ENCODE data around the gene NOP16. TPM values are rescaled to one million over a fixed set of nuclear protein-coding genes. Genes with fewer than 3 reads are reported as not detected.
A peak's percentile ranks its signal among the peaks of the same experiment; 100 is the strongest.

NOP16 gene
- total RNA-seq, 1 donor from 2014 or later: 9.9 TPM

DNA sequence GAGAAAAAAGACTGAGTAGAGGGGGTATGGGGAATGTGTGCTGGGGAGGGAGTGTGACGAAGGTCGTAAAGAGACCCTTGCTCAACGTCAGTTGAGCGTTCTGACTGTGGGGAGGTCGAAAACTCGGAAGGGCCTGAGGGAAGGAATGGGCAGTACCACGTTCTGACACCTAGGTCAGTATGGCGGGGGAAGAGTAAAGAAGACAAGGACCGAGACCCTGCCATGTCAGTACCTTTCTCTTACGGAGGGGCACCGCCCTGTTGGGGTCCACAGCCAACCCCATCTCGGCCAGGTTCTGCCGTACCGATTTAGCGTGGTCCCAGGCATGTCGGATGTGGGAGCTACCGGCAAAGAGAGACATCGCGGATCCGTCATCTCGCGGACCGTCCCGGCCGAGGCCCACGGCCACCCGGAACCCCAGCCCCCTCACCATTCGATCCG, 375 bp downstream of the NOP16 start:
- Histone ChIP-seq H3K9ac (ENCODE audit: low read depth in 1 of 3, low read length in 3 of 3) (peak overlapping the region; percentile 84 to 97 (median 95)), H3K36me3 (ENCODE audit: control insufficient read depth in 3 of 3, insufficient read depth in 3 of 3, low read length in 3 of 3) (peaks cover 44 to 51% (median 50%) of the 10 kb centered on the region in 3 donors), H3K9me3 (ENCODE audit: control insufficient read depth in 3 of 3, low read length in 3 of 3) (no peaks in the 10 kb centered on the region), H3K4me3 (ENCODE audit: low read length in 3 of 3) (peak overlapping the region; percentile 90 to 99 (median 92)), H3K27me3 (ENCODE audit: control insufficient read depth in 3 of 3, insufficient read depth in 3 of 3, low read length in 3 of 3) (no peaks in the 10 kb centered on the region), H3K4me1 (ENCODE audit: control insufficient read depth in 3 of 3, insufficient read depth in 3 of 3, low read length in 3 of 3) (peaks cover 25 to 50% (median 37%) of the 10 kb centered on the region in 3 donors), H3K27ac (ENCODE audit: low read depth, low read length) (peak overlapping the region; percentile 98)

DNA sequence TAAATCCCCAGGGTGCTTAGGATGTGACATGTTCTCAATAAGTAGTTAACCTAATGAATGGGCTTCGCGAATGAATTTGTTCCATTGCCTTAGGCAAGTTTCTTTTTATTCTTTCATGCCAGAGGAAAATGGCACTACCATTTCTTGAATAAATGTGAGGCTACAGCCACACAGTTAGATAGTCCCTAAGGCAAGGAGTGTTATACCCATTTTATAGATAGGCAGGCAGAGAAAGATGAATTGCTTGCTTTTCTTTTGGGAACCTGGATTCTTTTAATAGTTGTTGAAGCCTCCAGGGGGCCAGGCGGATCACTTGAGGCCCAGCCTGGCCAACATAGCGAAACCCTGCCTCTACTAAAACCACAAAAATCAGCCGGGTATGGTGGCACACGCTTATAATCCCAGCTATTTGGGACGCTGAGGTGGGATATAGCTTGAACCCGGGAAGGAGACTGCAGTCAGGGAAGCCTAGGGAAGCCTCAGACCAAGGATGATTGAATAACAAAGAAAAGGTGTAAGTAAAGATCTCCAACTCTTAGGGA, 943 bp downstream of the NOP16 start:
- peak overlapping the region; percentile 90 to 99 (median 92) for H3K4me3 ChIP-seq (ENCODE audit: low read length in 3 of 3)
- H3K9me3 ChIP-seq (ENCODE audit: control insufficient read depth in 3 of 3, low read length in 3 of 3): no peaks in the 10 kb centered on the region
- H3K27ac ChIP-seq (ENCODE audit: low read depth, low read length): peak overlapping the region; percentile 98
- H3K36me3 ChIP-seq (ENCODE audit: control insufficient read depth in 3 of 3, insufficient read depth in 3 of 3, low read length in 3 of 3): peaks cover 39 to 50% (median 46%) of the 10 kb centered on the region in 3 donors
- peaks cover 27 to 56% (median 41%) of the 10 kb centered on the region in 3 donors for H3K4me1 ChIP-seq (ENCODE audit: control insufficient read depth in 3 of 3, insufficient read depth in 3 of 3, low read length in 3 of 3)
- H3K27me3 ChIP-seq (ENCODE audit: control insufficient read depth in 3 of 3, insufficient read depth in 3 of 3, low read length in 3 of 3): no peaks in the 10 kb centered on the region
- H3K9ac ChIP-seq (ENCODE audit: low read depth in 1 of 3, low read length in 3 of 3): peak overlapping the region; percentile 84 to 97 (median 95)

DNA sequence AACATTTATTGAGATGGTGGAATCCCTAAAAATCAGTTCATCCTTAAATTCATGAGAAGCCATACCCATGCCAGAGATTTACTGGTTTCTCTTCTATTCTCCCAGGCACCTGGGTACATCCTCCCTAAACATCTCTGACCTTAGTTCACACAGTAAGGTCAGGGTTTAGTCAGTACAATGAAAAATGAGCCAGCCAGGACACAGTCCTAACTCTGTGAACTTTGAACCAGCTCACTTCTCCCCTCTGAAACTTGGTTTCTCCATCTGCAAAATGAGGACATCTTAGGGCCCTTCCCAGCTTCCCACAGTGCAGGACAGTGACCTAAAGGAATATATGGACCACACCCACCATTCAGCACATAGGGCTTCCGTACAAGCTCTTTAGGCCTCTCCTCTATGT, 1.9 kb downstream of the NOP16 start:
- no peaks in the 10 kb centered on the region for H3K27me3 ChIP-seq (ENCODE audit: control insufficient read depth in 3 of 3, insufficient read depth in 3 of 3, low read length in 3 of 3)
- H3K27ac ChIP-seq (ENCODE audit: low read depth, low read length): no peak overlapping the region
- no peaks in the 10 kb centered on the region for H3K9me3 ChIP-seq (ENCODE audit: control insufficient read depth in 3 of 3, low read length in 3 of 3)
- peaks cover 34 to 48% (median 42%) of the 10 kb centered on the region in 3 donors for H3K36me3 ChIP-seq (ENCODE audit: control insufficient read depth in 3 of 3, insufficient read depth in 3 of 3, low read length in 3 of 3)
- H3K9ac ChIP-seq (ENCODE audit: low read depth in 1 of 3, low read length in 3 of 3): peak overlapping the region in 1 of 3 donors; percentile 16
- H3K4me3 ChIP-seq (ENCODE audit: low read length in 3 of 3): no peak overlapping the region
- peaks cover 36 to 65% (median 50%) of the 10 kb centered on the region in 3 donors for H3K4me1 ChIP-seq (ENCODE audit: control insufficient read depth in 3 of 3, insufficient read depth in 3 of 3, low read length in 3 of 3)

DNA sequence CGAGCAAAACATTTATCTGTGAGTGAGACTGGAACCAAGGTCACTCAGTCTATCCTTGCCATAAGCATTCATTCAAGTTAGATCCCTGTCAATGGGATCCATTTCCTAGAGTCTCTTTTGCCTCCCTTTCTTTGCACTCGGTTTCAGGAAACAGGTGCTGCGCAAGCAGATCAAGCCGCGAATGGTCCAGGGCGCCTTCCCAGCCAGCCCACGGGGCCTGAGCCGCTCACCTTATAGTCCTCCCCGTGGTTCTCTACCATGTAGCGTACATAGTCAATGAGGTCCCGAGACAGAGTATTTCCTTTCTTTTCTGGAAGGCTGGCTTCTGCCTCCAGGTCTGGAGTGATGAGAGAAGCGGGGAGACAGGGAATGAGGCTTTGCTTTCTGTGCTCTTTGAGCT, 3.4 kb downstream of the NOP16 start:
- no peaks in the 10 kb centered on the region for H3K27me3 ChIP-seq (ENCODE audit: control insufficient read depth in 3 of 3, insufficient read depth in 3 of 3, low read length in 3 of 3)
- H3K4me3 ChIP-seq (ENCODE audit: low read length in 3 of 3): no peak overlapping the region
- peaks cover 26 to 36% (median 32%) of the 10 kb centered on the region in 3 donors for H3K36me3 ChIP-seq (ENCODE audit: control insufficient read depth in 3 of 3, insufficient read depth in 3 of 3, low read length in 3 of 3)
- H3K9ac ChIP-seq (ENCODE audit: low read depth in 1 of 3, low read length in 3 of 3): no peak overlapping the region
- H3K9me3 ChIP-seq (ENCODE audit: control insufficient read depth in 3 of 3, low read length in 3 of 3): no peaks in the 10 kb centered on the region
- H3K4me1 ChIP-seq (ENCODE audit: control insufficient read depth in 3 of 3, insufficient read depth in 3 of 3, low read length in 3 of 3): peaks cover 36 to 65% (median 51%) of the 10 kb centered on the region in 3 donors
- H3K27ac ChIP-seq (ENCODE audit: low read depth, low read length): no peak overlapping the region

DNA sequence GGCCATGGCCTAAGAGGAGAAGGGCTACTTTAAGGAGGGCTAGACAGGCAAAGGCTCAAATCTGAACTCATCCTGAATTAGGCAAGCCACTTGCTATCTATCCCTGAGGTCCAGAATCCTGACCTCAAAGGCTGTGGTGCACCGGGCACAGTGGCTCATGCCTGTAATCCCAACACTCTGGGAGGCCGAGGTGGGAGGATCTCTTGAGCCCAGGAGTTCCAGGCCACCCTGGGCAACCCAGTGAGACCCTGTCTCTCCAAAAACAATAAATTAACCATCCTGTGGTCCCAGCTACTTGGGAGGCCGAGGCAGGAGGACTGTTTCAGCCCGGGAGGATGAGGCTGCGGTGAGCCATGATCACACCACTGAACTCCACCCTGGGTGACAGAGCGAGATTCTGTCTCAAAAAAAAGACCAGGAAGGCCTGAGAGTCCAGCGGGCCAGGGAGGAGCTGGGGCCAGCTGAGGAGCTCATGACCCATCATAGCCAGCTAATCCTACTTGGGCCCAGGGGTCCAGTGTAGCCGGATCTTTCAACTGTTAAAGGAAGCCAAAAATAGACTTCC, 4.0 kb downstream of the NOP16 start:
- Histone ChIP-seq H3K27me3 (ENCODE audit: control insufficient read depth in 3 of 3, insufficient read depth in 3 of 3, low read length in 3 of 3) (no peaks in the 10 kb centered on the region), H3K9ac (ENCODE audit: low read depth in 1 of 3, low read length in 3 of 3) (no peak overlapping the region), H3K4me3 (ENCODE audit: low read length in 3 of 3) (no peak overlapping the region), H3K36me3 (ENCODE audit: control insufficient read depth in 3 of 3, insufficient read depth in 3 of 3, low read length in 3 of 3) (peaks cover 26 to 36% (median 32%) of the 10 kb centered on the region in 3 donors), H3K4me1 (ENCODE audit: control insufficient read depth in 3 of 3, insufficient read depth in 3 of 3, low read length in 3 of 3) (peaks cover 33 to 60% (median 47%) of the 10 kb centered on the region in 3 donors), H3K9me3 (ENCODE audit: control insufficient read depth in 3 of 3, low read length in 3 of 3) (no peaks in the 10 kb centered on the region), H3K27ac (ENCODE audit: low read depth, low read length) (no peak overlapping the region)

DNA sequence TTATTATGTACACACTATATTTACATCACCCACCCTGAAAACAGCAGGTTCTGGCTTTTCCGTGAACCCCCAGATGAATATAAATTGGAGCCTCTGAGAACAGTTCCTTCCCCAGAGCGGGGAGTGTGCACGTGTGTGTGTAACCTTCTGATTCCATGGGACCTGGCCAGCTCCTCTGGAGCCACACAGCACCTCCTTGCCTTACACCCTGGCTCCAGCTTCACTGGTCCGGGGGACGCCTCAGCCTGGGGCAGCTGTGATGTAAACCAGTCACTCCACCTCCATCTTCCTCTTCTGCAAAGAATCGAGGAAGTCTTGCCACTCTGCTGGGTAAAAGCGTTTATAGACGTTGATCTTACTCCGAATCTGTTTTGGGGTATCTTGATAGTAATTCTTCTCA, 4.4 kb downstream of the NOP16 start:
- no peak overlapping the region for H3K9ac ChIP-seq (ENCODE audit: low read depth in 1 of 3, low read length in 3 of 3)
- no peaks in the 10 kb centered on the region for H3K27me3 ChIP-seq (ENCODE audit: control insufficient read depth in 3 of 3, insufficient read depth in 3 of 3, low read length in 3 of 3)
- no peaks in the 10 kb centered on the region for H3K9me3 ChIP-seq (ENCODE audit: control insufficient read depth in 3 of 3, low read length in 3 of 3)
- H3K27ac ChIP-seq (ENCODE audit: low read depth, low read length): peak overlapping the region; percentile 62
- H3K36me3 ChIP-seq (ENCODE audit: control insufficient read depth in 3 of 3, insufficient read depth in 3 of 3, low read length in 3 of 3): peaks cover 26 to 36% (median 32%) of the 10 kb centered on the region in 3 donors
- H3K4me1 ChIP-seq (ENCODE audit: control insufficient read depth in 3 of 3, insufficient read depth in 3 of 3, low read length in 3 of 3): peaks cover 30 to 55% (median 43%) of the 10 kb centered on the region in 3 donors
- H3K4me3 ChIP-seq (ENCODE audit: low read length in 3 of 3): no peak overlapping the region

DNA sequence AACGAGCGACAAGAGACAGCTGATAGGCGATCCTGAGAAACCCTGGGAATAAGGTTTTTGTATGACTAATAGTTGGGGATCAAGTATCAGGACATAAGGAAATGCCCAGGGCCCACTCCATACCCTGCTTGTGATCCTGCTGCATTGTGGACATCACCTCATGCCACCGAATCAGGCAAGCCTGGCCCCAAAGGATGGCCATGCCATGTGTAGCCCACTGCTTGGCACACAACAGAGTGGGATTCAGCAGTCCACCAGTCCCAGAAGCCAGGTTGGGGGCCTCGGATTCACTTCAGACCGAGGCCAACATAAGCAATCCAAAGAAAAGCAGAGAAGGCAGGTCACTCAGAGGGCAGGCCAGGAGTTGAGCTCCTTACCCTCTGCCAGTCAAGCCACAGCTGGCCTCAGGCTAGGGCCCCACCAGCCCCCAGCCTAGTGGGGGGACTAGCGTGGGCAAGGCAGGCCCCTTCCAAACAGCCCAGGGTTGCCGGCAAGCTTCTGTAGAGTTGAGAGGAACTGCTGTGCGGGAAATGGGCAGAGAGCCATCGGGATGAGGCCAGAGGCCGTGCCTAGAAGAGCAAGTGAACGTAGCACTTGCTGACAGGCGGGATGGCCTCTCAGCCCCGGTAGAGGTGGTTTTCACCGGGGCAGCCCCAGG, 5.0 kb downstream of the NOP16 start:
- peaks cover 30 to 55% (median 43%) of the 10 kb centered on the region in 3 donors for H3K4me1 ChIP-seq (ENCODE audit: control insufficient read depth in 3 of 3, insufficient read depth in 3 of 3, low read length in 3 of 3)
- H3K36me3 ChIP-seq (ENCODE audit: control insufficient read depth in 3 of 3, insufficient read depth in 3 of 3, low read length in 3 of 3): peaks cover 26 to 36% (median 32%) of the 10 kb centered on the region in 3 donors
- peak overlapping the region in 1 of 3 donors; percentile 39 for H3K9ac ChIP-seq (ENCODE audit: low read depth in 1 of 3, low read length in 3 of 3)
- no peak overlapping the region for H3K4me3 ChIP-seq (ENCODE audit: low read length in 3 of 3)
- peak overlapping the region; percentile 62 for H3K27ac ChIP-seq (ENCODE audit: low read depth, low read length)
- H3K27me3 ChIP-seq (ENCODE audit: control insufficient read depth in 3 of 3, insufficient read depth in 3 of 3, low read length in 3 of 3): no peaks in the 10 kb centered on the region
- H3K9me3 ChIP-seq (ENCODE audit: control insufficient read depth in 3 of 3, low read length in 3 of 3): no peaks in the 10 kb centered on the region

DNA sequence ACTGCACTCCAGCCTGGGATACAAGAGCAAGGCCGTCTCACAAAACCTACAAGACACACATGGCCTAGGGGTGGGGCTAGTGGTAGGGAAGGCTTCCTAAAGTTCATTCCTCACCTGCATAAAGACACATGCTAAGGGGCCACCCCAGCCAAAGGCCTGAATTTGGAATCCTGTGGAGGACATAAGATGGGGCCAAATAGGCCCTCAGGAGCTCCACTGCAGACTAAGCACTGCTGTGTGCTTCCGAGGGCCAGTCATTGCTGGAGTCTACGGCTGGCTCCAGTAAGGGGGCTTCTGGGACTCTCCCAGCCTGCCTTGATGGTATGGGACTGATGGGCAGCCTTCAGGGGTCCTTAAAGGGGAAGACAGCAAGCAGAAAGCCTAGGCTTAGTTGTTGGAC, 5.7 kb downstream of the NOP16 start:
- H3K9ac ChIP-seq (ENCODE audit: low read depth in 1 of 3, low read length in 3 of 3): peak overlapping the region in 1 of 3 donors; percentile 72
- peaks cover 24 to 49% (median 40%) of the 10 kb centered on the region in 3 donors for H3K4me1 ChIP-seq (ENCODE audit: control insufficient read depth in 3 of 3, insufficient read depth in 3 of 3, low read length in 3 of 3)
- no peaks in the 10 kb centered on the region for H3K27me3 ChIP-seq (ENCODE audit: control insufficient read depth in 3 of 3, insufficient read depth in 3 of 3, low read length in 3 of 3)
- H3K27ac ChIP-seq (ENCODE audit: low read depth, low read length): peak overlapping the region; percentile 82
- H3K4me3 ChIP-seq (ENCODE audit: low read length in 3 of 3): no peak overlapping the region
- H3K36me3 ChIP-seq (ENCODE audit: control insufficient read depth in 3 of 3, insufficient read depth in 3 of 3, low read length in 3 of 3): peaks cover 26 to 35% (median 32%) of the 10 kb centered on the region in 3 donors
- H3K9me3 ChIP-seq (ENCODE audit: control insufficient read depth in 3 of 3, low read length in 3 of 3): no peaks in the 10 kb centered on the region

DNA sequence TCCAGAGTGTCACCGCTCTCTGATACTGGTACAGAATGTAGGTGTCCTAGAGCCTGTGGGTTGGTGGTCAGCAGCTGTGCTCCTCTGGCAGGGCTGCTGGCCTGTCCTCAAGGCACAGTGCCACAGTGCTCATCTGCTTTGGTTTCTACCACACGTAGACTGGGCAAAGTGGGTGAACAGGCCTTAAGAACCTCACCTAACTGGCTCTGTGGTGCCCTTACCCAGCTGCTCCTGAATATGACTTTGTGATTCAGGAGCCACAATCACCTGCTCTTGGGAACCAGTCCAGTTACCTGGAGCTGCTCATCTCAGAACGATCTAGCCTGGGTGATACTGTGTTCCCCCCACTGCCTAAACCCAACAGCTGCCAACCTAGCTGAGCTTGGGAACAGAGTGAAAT, 6.4 kb downstream of the NOP16 start:
- Histone ChIP-seq H3K27me3 (ENCODE audit: control insufficient read depth in 3 of 3, insufficient read depth in 3 of 3, low read length in 3 of 3) (no peaks in the 10 kb centered on the region), H3K4me1 (ENCODE audit: control insufficient read depth in 3 of 3, insufficient read depth in 3 of 3, low read length in 3 of 3) (peaks cover 17 to 41% (median 32%) of the 10 kb centered on the region in 3 donors), H3K27ac (ENCODE audit: low read depth, low read length) (peak overlapping the region; percentile 82), H3K36me3 (ENCODE audit: control insufficient read depth in 3 of 3, insufficient read depth in 3 of 3, low read length in 3 of 3) (peaks cover 26 to 35% (median 32%) of the 10 kb centered on the region in 3 donors), H3K4me3 (ENCODE audit: low read length in 3 of 3) (peak overlapping the region in 1 of 3 donors; percentile 41), H3K9ac (ENCODE audit: low read depth in 1 of 3, low read length in 3 of 3) (peak overlapping the region; percentile 2 to 72 (median 68)), H3K9me3 (ENCODE audit: control insufficient read depth in 3 of 3, low read length in 3 of 3) (no peaks in the 10 kb centered on the region)

DNA sequence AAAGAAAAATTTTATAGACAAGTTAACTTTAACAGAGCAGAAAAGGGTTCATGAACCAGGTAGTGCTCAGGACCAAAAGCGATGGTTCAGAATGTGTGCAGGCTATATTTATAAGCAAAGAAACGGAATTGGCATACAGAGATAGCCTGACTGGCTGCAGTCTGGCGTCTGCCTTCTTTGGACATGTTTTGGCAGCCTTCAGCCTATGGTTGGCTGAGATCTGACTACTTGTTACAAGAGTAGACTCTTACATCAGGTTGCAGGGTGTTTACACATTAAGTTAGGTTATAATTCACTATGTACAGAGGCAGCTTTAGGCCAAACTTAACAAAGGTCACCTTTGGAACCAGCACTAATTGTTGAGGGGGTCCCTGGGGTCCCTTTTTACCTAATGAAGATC, 7.0 kb downstream of the NOP16 start:
- peak overlapping the region; percentile 82 for H3K27ac ChIP-seq (ENCODE audit: low read depth, low read length)
- H3K9ac ChIP-seq (ENCODE audit: low read depth in 1 of 3, low read length in 3 of 3): peak overlapping the region; percentile 33 to 72 (median 68)
- no peaks in the 10 kb centered on the region for H3K27me3 ChIP-seq (ENCODE audit: control insufficient read depth in 3 of 3, insufficient read depth in 3 of 3, low read length in 3 of 3)
- peaks cover 17 to 36% (median 28%) of the 10 kb centered on the region in 3 donors for H3K4me1 ChIP-seq (ENCODE audit: control insufficient read depth in 3 of 3, insufficient read depth in 3 of 3, low read length in 3 of 3)
- H3K9me3 ChIP-seq (ENCODE audit: control insufficient read depth in 3 of 3, low read length in 3 of 3): no peaks in the 10 kb centered on the region
- peaks cover 26 to 35% (median 29%) of the 10 kb centered on the region in 3 donors for H3K36me3 ChIP-seq (ENCODE audit: control insufficient read depth in 3 of 3, insufficient read depth in 3 of 3, low read length in 3 of 3)
- peak overlapping the region in 1 of 3 donors; percentile 45 for H3K4me3 ChIP-seq (ENCODE audit: low read length in 3 of 3)
